Measurements from ENCODE around the gene JAM3. TPM values are rescaled to one million over a fixed set of nuclear protein-coding genes. Genes with fewer than 3 reads are reported as not detected.

Gene JAM3
- total RNA-seq, 2 donors from 2014 or later: 35.8 to 41.8 TPM

DNA sequence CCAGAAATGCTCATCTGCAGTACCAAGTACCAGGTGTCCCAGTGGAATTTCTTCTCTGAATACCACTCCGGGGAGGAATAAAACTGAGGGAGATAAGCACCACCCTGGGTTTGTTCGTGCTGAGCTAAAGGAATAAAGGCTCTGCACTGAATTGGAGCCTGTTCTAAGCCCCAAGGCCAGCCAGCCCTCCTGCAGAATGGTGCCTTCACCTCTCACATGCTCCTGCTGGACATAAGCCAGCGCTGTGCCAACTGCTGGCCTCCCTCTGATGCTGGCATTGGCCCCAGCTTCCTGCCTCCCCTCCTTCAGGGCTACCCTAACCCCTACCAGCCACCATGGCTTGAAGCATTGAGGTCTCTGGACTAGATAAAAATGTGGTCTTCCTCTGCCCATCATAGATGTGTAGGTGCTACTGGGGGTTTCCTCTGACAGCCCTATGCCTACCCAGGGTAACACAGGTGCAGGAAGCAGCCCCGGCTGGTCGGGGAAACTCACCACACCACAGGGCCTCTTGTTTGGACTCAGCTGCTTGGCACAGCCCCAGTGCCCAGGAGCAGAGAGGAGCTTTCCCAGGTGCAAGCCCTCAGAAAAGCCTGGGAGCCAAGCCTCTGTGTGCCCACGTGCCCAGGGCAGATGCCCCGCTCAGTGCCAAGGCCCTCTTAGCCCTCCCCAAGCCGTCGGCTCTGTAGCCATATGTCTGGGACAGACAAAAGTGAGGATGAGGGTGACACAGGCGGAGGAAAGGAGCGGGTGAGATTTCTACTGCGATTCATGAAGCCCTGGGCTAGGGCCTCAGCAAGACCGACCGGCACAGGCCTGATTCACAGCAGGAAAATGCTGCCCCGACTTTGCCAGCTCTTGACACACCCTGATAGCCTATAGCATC lies 34.1 kb upstream of the JAM3 start:
- Histone ChIP-seq H3K9me3 (ENCODE audit: control insufficient read depth, low read length) (no peaks in the 10 kb centered on the region), H3K4me3 (ENCODE audit: low read length) (no peak overlapping the region), H3K36me3 (ENCODE audit: control insufficient read depth, insufficient read depth, low read length) (no peaks in the 10 kb centered on the region), H3K9ac (ENCODE audit: extremely low read depth, low read length, poor library complexity, severe bottlenecking) (no peak overlapping the region), H3K4me1 (ENCODE audit: control insufficient read depth, insufficient read depth, low read length) (peaks cover 6% of the 10 kb centered on the region), H3K27me3 (ENCODE audit: control insufficient read depth, insufficient read depth, low read length, poor library complexity, severe bottlenecking) (no peaks in the 10 kb centered on the region), H3K27ac (ENCODE audit: low read depth, low read length) (no peak overlapping the region)
- H3K27me3 Mint-ChIP-seq (ENCODE audit: insufficient read depth): peaks cover 24% of the 10 kb centered on the region
- no peaks in the 10 kb centered on the region for H3K36me3 Mint-ChIP-seq (ENCODE audit: low read depth)
- TF ChIP-seq, protein P1, sequence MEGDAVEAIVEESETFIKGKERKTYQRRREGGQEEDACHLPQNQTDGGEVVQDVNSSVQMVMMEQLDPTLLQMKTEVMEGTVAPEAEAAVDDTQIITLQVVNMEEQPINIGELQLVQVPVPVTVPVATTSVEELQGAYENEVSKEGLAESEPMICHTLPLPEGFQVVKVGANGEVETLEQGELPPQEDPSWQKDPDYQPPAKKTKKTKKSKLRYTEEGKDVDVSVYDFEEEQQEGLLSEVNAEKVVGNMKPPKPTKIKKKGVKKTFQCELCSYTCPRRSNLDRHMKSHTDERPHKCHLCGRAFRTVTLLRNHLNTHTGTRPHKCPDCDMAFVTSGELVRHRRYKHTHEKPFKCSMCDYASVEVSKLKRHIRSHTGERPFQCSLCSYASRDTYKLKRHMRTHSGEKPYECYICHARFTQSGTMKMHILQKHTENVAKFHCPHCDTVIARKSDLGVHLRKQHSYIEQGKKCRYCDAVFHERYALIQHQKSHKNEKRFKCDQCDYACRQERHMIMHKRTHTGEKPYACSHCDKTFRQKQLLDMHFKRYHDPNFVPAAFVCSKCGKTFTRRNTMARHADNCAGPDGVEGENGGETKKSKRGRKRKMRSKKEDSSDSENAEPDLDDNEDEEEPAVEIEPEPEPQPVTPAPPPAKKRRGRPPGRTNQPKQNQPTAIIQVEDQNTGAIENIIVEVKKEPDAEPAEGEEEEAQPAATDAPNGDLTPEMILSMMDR (conservative IDR thresholded peaks at IDR 0.05): no peak
- WGBS, 2 experiments (ENCODE audit: insufficient coverage in 1 of 2, insufficient read length in 1 of 2): 94% methylated on average over 12 to 15 of the region's 15 CpGs
- H3K4me1 Mint-ChIP-seq: peaks cover 35% of the 10 kb centered on the region
- no peak for DNase-seq
- H3K27ac Mint-ChIP-seq: peak overlapping the region; percentile 58
- peak overlapping the region; percentile 26 for H3K4me3 Mint-ChIP-seq
- H3K9me3 Mint-ChIP-seq: no peaks in the 10 kb centered on the region

DNA sequence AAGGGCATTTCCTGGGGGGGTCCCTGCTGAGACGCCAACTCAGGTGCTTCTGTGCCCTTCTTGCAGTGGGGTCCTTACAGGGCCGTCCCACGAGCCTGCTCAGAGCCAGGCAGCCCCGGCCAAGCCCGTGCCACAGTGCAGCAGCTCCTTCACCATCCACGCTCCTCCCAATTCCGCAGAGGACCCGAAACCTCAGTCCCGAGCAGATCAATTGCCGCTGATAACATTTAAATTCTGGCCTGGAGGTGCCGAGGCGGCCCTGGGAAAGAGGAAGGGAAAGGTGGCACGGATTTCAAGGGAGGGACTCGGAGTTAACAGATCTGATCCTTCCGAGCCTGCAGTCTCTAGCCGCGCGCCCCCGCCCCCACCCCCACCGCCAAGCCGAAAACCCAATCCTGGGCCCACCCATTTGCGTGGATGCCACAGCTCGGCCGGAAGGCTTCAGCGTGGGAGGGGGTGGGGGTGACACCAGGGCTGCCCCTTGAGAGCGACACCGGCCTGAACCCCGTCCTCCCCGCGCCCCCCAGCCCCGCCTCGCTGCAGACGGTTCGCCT lies 32.3 kb upstream of the JAM3 start:
- Mint-ChIP-seq H3K9me3 (no peaks in the 10 kb centered on the region), H3K27ac (peak overlapping the region; percentile 92), H3K27me3 (ENCODE audit: insufficient read depth) (peaks cover 11% of the 10 kb centered on the region), H3K36me3 (ENCODE audit: low read depth) (no peaks in the 10 kb centered on the region), H3K4me3 (peak overlapping the region; percentile 71), H3K4me1 (peaks cover 35% of the 10 kb centered on the region)
- Histone ChIP-seq H3K9ac (ENCODE audit: extremely low read depth, low read length, poor library complexity, severe bottlenecking) (no peak overlapping the region), H3K27ac (ENCODE audit: low read depth, low read length) (no peak overlapping the region), H3K36me3 (ENCODE audit: control insufficient read depth, insufficient read depth, low read length) (no peaks in the 10 kb centered on the region), H3K4me1 (ENCODE audit: control insufficient read depth, insufficient read depth, low read length) (peaks cover 6% of the 10 kb centered on the region), H3K9me3 (ENCODE audit: control insufficient read depth, low read length) (no peaks in the 10 kb centered on the region), H3K4me3 (ENCODE audit: low read length) (peak overlapping the region; percentile 79), H3K27me3 (ENCODE audit: control insufficient read depth, insufficient read depth, low read length, poor library complexity, severe bottlenecking) (no peaks in the 10 kb centered on the region)
- peak; percentile 84 for DNase-seq
- TF ChIP-seq, protein P1 (conservative IDR thresholded peaks at IDR 0.05): no peak
- 16 to 33% methylated on average over 7 to 32 of the region's 34 CpGs for WGBS, 2 experiments (ENCODE audit: insufficient coverage in 1 of 2, insufficient read length in 1 of 2)

DNA sequence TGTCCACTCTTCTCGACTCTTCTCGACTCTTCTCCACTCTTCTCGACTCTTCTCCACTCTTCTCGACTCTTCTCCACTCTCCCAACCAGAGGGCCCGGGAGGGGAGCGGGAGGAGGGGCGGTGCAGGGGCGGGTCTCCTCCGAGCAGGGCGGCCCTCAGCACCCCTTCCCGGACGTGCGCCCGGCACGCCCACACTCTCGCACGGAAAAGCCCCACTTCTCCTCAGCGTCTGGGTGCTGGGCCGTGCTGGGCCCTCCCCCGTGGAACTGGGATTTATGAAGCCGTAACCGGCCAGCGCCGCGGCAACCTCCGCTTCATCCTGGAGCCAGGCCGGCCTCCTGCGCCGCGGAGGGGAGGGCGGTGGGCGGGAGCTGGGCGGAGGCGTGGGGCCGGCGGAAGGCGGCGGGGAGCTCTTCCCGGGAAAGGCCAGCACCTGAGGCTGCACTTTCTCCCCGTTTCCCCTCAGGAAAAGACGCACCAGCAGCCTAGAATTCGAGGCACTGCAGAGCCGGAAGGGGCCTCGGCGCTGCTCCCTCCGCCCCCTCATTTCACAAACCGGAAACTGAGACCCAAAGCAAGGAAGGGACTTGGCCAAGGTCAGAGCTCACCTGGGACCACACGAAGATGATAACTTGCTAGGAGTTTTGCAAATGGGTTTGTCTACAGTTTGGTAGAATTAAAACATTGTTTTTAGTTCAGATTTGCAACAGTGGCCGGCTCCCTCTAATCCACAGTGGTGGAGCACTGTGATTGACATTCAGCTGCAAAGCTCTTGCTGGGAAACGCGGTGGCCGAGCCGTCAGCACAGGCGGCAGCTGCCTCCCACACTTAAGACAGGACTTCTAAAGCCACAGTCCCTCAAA lies 31.6 kb upstream of the JAM3 start:
- Histone ChIP-seq H3K4me1 (ENCODE audit: control insufficient read depth, insufficient read depth, low read length) (peaks cover 6% of the 10 kb centered on the region), H3K9me3 (ENCODE audit: control insufficient read depth, low read length) (no peaks in the 10 kb centered on the region), H3K27ac (ENCODE audit: low read depth, low read length) (peak overlapping the region; percentile 44), H3K27me3 (ENCODE audit: control insufficient read depth, insufficient read depth, low read length, poor library complexity, severe bottlenecking) (no peaks in the 10 kb centered on the region), H3K4me3 (ENCODE audit: low read length) (peak overlapping the region; percentile 79), H3K36me3 (ENCODE audit: control insufficient read depth, insufficient read depth, low read length) (no peaks in the 10 kb centered on the region), H3K9ac (ENCODE audit: extremely low read depth, low read length, poor library complexity, severe bottlenecking) (no peak overlapping the region)
- H3K36me3 Mint-ChIP-seq (ENCODE audit: low read depth): no peaks in the 10 kb centered on the region
- peak overlapping the region; percentile 71 for H3K4me3 Mint-ChIP-seq
- WGBS, 2 experiments (ENCODE audit: insufficient coverage in 1 of 2, insufficient read length in 1 of 2): 0 to 1% methylated on average over 19 to 54 of the region's 54 CpGs
- TF ChIP-seq, protein P1 (conservative IDR thresholded peaks at IDR 0.05): no peak
- H3K27ac Mint-ChIP-seq: peak overlapping the region; percentile 92
- DNase-seq: peak; percentile 88
- no peaks in the 10 kb centered on the region for H3K9me3 Mint-ChIP-seq
- peaks cover 35% of the 10 kb centered on the region for H3K4me1 Mint-ChIP-seq
- H3K27me3 Mint-ChIP-seq (ENCODE audit: insufficient read depth): peaks cover 4% of the 10 kb centered on the region

Measured in endodermal cell (in vitro differentiated cells).